Hematopoietic multipotent progenitor cell treated with erythropoietin and hydrocortisone succinate and interleukin-3 and kit ligand, for 4 days (in vitro differentiated cells): ENCODE measurements around the gene DDX28.
"Not testable (repeated sequence)": the region's sequence is repeated elsewhere in the genome, so short reads cannot be mapped to it uniquely, and the experiment has no call there.

Experiments used
- DNase-seq: peaks from one replicate; pipeline ENCODE4 v3.0.0-alpha.2; 2015

DDX28 gene

GRCh38 chr16:67992661-67993206, 30.3 kb downstream of the DDX28 start:
- DNase-seq, result no peak

GRCh38 chr16:67990018-67990386, 33.0 kb downstream of the DDX28 start:
- DNase-seq, result no peak

GRCh38 chr16:67989322-67990017, 33.6 kb downstream of the DDX28 start:
- no peak for DNase-seq

DNA sequence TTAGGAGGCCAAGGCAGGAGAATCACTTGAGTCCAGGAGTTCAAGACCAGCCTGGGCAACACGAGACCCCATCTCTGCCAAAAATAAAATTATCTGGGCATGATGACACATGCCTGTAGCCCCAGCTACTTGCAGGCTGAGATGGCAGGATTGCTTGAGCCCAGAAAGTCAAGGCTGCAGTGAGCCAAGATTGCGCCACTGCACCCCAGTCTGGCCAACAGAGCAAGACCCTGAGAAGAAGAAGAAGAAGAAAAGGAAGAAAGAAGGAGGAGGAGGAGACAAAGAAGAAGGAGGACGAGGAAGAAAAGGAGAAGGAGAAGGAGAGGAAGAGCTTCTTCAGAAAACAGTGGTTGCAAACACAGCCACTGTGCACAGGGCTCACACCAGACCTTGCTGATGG, 34.4 kb downstream of the DDX28 start:
- no peak for DNase-seq

DNA sequence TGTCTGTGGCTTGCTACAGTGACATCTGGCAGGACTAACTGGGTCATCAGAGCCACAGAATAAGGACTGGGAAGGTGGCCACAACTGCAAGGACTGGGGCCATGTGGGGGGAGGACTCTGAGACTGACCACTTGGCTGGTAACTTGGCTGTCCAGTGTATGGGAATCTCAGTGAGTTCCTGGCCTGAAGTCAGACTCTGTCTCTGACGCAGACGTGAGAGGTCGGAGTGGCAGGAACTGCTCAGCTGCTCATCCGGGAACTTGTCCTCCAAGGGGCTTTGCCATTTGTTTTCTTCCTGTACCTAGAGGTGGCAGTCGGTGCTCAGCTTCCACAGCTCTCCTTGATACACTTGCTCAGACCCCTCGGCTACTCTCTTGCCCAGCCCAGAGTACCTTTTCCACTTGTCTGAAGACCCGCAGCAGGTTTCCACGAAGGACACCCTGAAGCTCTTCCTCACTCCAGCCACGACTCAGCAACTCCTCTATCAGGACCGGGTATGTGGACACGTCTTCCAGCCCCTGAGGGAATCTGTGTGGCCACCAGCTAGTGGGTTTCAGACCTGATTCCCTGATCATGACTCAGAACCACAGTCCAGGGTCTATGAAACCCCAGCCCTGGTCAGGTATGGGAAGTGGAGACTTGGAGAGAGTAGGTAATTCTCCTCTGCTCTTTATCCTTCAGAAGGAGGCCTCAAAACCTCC, 35.4 kb downstream of the DDX28 start:
- DNase-seq, result no peak

DNA sequence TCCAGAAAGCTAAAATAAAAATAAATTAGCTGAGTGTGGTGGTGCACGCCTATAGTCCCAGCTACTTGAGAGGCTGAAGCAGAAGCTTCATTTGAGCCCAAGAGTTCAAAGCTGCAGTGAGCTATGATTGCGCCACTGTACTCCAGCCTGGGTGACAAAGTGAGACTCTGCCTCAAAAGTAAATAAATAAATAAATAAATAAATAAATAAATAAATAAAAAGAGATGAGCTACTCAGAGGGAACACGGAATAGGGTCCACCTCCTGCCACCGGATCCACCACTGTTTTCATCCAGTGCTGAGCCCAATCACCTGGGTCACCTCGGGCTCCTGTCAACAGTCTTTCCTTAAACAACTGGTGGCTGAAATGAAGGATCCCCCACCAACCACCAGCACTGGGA, 36.1 kb downstream of the DDX28 start:
- no peak for DNase-seq

DNA sequence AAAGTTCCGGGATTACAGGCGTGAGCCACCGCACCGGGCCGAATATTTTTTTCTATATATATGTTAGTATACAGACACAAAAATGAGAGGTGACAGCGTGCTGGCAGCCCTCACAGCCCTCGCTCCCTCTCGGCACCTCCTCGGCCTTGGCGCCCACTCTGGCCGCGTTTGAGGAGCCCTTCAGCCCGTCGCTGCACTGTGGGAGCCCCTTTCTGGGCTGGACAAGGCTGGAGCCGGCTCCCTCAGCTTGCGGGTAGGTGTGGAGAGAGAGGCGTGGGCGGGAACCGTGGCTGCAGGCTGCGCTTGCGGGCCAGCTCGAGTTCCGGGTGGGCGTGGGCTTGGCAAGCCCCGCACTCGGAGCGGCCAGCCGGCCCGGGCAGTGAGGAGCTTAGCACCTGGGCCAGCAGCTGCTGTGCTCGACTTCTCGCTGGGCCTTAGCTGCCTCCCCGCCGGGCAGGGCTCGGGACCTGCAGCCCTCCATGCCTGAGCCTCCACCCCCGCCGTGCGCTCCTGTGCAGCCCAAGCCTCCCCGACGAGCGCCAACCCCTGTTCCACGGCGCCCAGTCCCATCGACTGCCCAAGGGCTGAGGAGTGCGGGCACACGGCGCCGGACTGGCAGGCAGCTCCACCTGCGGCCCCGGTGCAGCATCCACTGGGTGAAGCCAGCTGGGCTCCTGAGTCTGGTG, 40.9 kb downstream of the DDX28 start:
- DNase-seq, result no peak

GRCh38 chr16:67979955-67980678, 42.9 kb downstream of the DDX28 start, which contains the start of gene DPEP3:
TSS of gene DPEP3 (minus strand) at chr16:67980499. CDS start at chr16:67980380, 119 bp downstream.
- peak; percentile 52 for DNase-seq

- DNase-seq, result no peak
These were observed 45.4 kb downstream of the DDX28 start for GRCh38 chr16:67977469-67978227.

DNA sequence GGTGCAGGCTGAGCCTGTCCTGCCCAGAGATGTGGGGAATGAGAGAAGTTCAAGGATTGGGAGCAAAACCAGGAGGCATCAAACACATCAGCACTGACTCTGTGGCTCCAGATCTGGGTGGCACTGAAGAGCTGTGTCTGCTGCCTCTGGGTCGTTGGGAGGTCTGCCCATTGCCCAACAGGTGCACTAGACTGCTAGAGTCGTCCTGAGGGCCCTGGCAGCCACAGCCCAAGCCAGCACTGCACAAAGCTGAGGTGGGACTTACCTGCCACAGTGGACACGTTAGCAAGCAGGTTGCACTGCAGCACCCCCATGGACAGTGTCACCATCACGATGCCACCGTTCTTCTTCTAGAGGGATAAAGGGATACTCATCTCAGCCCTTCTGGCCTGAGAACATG, 46.0 kb downstream of the DDX28 start:
- DNase-seq, result no peak

DNA sequence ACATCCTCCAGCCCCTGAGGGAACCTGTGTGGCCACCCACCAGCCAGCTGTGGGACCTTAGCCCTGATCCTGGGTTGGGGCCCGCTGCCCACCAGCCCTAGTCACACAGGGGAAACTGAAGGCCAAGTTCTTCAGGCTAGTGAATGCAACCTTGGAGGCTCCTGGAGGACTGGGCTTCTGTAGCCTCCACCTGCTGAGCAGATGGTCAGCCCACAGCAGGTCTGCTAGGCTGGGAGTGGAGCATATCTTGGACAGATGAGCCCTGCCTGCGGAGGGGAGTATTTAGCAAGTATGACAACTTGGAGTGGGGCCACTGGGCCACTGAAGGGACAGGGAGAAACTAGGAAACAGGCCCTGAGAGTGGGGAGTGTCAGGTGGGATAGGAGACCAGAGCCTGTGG, 46.8 kb downstream of the DDX28 start:
- DNase-seq, result no peak

GRCh38 chr16:67975321-67976105, 47.5 kb downstream of the DDX28 start:
- DNase-seq, result no peak

DNA sequence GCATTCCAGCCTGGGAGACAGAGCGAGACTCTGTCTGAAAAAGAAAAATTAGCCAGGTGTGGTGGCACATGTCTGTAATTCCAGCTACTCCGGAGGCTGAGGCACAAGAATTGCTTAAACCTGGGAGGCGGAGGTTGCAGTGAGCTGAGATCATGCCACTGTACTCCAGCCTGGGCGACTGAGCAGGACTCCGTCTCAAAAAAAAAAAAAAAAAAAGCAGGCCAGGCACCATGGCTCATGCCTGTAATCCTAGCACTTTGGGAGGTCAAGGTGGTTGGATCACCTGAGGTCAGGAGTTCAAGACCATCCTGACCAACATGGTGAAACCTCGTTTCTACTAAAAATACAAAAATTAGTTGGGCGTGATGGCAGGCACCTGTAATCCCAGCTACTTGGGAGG, 50.7 kb downstream of the DDX28 start:
- DNase-seq, result not testable (repeated sequence)

- DNase-seq, result peak; percentile 48
These were observed 51.9 kb downstream of the DDX28 start for GRCh38 chr16:67971111-67971510.
